Stimulated activated CD4-positive, alpha-beta T cell treated with anti-CD3 and anti-CD28 coated beads, TNF-alpha, amount 100 ng/mL, for 24 hours (primary cell): ENCODE results near the gene PTPN20.
"Not testable (repeated sequence)": the region's sequence is repeated elsewhere in the genome, so short reads cannot be mapped to it uniquely, and the experiment has no call there.

Experiments used
- DNase-seq, 3 experiments: peaks; one replicate each; pipeline ENCODE4 v3.0.0-alpha.2; 2020; ENCODE audit warnings: low read depth in 3 of 3

The PTPN20 gene

DNA sequence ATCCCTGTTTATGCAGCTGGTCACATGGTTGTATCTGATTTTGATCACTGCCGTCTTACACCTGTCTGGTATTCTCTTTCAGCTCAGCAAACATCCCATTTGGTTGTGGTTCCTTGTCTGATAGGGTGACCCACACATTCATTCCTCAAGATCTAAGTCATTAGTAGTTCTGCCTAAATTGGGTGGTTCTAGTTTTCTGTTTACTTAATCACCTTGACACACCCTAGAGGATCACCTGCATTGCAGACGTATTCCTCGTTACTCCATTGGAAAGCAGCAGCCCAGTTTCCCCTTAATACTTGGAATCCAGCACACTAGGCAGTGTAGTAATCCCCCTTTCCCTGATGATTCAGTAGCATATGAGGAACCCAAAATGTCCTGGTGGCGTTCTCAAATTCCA is 41.3 kb downstream of the PTPN20 start:
- DNase-seq: not testable (repeated sequence)

DNA sequence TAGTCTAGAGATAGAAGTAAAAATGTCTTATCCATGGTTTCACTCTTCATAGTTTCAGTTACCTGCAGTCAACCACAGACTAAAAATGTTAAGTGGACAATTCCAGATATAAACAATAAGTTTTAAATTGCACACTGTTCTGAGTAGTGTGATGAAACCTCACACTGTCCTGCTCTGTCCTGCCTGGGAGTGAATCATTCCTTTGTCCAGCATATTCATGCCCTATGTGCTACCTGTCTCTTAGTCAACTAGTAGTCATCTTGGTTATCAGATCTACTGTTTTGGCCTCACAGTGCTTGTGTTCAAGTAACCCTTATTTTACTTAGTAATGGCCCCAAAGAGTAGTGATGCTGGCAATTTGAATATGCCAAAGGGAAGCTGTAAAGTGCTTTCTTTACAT is 49.5 kb downstream of the PTPN20 start:
- not testable (repeated sequence) for DNase-seq

DNA sequence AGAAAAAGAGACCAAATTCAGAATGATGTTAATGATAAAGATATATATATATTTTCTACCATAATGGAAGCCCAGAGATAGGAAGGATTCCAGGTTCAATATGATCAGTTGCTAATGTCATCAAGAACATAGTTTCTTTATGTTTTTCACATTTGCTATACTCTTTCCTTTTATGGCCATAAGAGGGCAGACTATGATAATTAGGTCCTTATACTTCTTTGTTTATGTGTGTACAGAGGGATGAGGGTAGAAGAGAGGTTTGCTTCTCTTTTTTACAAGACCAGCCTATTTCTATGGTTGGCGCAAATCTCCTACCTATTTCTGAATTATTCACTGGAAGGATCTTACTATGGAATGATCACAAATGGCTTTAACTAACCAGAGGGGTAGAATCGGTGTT is 52.1 kb downstream of the PTPN20 start:
- DNase-seq: not testable (repeated sequence)

DNA sequence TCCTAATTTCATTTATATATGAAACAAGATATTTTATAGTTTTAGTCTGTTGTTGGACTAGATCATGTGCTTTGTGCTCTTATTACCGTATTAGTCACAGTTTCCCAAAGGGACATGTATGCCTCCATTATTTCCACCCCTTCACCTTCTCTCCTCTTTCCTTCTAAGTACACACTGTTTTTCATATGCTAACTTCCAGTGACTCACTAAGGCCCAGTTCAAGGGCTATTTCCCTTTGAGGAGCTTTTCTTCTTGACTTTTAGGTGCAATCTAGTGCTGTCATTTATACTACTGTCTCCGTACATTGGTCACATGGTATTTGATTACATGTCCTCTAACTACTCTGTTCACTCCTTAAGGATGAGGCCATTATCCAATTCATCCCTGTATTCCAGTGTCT is 55.8 kb downstream of the PTPN20 start:
- not testable (repeated sequence) for DNase-seq

DNA sequence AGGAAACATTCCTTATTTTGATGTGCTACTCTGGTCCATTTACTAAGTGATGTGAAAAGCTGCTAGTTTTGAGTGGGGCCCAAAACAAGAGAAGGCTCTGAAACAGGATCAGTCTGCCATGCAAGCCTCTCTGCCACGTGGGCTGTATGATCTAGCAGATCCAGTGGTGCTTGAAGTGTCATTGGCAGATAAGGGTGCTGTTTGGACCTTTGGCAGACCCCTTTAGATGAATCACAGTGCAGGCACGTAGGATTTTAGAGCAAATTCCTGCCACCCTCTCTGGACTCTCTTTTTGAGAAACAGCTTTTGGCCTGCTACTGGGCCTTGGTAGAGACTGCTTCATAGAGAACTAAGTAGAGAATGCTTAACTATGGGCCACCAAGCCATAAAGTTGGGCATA is 69.0 kb downstream of the PTPN20 start:
- DNase-seq: not testable (repeated sequence)

DNA sequence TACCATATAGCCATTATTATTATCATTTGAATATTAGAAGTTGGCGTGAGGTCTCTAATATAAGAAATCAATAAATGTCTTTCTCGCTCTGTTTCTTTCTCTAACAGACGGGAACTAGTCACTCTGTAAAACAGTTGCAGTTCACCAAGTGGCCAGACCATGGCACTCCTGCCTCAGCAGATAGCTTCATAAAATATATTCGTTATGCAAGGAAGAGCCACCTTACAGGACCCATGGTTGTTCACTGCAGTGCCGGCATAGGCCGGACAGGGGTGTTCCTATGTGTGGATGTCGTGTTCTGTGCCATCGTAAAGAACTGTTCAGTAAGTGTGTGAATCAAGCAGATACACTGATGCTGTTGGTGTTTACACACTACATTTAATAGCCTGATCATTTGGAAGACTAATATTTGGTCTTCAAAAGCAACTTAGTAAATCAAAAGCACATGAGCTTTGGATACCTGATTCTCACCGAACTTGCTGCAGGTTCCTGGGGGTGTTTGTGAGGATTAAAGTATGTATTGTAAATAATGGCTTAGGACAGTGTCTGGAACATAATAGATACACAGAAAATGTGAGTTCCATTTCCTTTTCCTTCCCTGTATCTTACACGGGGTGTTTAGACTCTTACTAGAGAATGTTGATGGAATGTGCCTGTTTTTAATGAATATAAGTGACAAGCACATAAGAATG is 76.2 kb downstream of the PTPN20 start:
- DNase-seq: not testable (repeated sequence)

- DNase-seq: no peak
Measured at GRCh38 chr10:46992803-46993561, 81.8 kb downstream of the PTPN20 start.

- DNase-seq: no peak
Measured at GRCh38 chr10:46995234-46995633, 84.0 kb downstream of the PTPN20 start.

DNA sequence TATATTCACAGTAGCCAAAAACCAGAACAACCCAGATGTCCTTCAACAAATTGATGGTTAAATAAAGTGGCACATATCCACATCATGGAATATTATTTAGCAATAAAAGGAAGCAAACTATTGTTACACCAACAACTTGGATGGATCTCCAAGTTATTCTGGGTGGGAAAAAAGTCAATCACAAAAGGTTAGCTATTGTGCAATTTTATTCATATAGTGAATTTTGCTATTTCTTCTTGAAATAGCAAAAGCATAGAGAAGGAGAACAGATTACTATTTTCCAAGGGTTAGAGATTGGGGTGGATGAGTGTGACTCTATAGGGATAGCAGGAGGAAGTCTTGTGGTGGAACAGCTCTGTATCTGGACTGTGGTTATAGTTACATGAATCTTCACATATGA is 87.0 kb downstream of the PTPN20 start:
- DNase-seq: no peak

- no peak for DNase-seq
Measured at GRCh38 chr10:46998595-46998994, 87.4 kb downstream of the PTPN20 start.

GRCh38 chr10:46999217-46999616 is 88.0 kb downstream of the PTPN20 start:
- DNase-seq: no peak

DNA sequence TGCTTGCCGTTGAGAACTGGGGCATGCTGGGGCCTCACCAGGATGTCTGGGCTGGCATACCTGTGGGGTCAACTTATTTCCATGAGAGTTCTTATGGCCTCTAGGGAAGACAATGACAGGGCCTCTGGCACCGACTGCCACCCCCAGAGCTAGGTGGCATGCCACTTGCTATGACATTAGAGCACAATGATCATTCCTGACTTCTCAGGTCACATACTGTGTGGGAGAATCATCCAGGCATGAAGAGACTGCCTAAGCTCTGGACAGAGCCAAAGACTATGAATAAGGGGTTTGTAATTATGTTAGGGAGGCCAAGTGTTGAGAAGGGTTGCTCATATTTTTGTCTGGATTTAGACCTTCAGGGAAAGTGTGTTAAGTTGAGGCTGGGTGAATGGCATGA is 97.5 kb downstream of the PTPN20 start:
- DNase-seq: no peak

DNA sequence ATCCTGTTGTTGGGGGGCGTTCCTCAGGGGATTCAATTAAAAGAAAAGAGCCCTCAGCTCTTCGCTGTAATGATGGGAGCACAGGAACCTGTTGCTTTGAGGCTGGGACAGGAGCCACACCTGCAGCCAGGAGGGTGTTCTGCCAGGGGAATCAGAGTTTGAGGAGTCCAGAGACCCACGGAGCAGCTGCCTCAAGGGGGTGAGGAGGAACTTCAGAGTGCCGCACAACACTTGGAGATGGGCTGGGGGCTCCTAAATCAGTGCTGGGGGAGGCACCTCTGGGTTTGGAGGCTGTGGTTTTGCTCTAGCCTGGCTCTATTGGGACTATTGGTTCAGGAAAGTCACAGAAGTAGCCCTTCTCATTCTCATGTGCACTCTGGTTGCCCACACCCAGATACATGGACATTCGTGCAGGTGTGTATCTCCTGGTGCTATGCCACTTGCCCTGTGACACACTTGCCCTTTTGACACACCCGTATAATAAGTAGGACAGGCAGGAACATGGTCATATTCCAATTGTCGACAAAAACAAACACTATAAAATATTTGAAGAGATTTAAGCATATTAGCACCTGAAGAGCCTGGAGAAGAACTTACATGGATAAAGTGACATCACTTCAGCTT is 98.1 kb downstream of the PTPN20 start:
- DNase-seq: no peak

- DNase-seq: no peak
Measured at GRCh38 chr10:47010036-47010435, 98.8 kb downstream of the PTPN20 start.

GRCh38 chr10:47012214-47012613 is 101.0 kb downstream of the PTPN20 start:
- no peak for DNase-seq

DNA sequence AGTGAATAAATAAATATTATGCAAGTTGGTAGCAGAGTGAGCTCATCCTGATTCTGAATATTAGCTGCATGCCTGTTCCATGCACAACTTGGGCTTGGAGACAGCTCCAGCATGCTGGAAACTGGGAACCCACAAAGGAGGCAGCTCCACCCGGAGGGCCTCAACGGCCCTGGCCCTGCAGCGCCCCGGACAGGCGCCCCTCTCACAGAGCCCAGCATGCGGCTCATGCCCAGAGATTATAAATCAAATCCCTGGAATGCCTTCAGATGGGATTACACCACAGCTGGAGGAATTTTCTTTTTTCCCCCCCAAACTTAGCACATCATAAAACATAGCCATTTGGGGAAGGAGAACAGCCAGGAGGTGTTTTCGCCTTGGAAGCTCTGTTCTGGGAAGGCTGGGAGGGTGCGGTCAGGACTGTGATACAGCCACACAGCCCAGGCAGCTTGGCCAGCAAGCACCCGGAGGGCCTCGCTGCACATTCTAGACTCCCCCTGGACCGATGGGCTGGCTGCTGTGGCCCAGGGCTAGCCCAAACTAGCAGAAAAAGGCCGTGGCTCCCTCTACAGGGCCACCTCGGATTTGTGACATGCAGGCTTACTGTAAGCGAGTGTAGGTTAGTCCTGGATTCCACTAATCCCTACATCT is 102.4 kb downstream of the PTPN20 start:
- DNase-seq: no peak

DNA sequence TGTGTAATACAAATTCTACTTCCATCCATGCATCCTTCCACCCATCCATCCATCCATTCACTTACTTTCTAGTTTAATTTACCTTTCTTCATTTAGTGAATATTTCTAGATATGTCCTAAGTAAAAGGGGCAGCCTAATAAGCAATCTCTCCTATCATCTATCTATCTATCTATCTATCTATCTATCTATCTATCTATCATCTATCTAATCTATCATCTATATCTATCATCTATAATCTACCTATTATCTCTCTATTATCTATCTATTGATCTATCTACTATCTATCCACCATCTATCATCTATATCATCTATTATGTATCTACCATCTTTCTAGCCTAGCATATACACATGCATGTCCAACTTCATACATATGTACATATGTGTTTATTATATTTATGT is 104.2 kb downstream of the PTPN20 start:
- DNase-seq: no peak

- no peak for DNase-seq
Measured at GRCh38 chr10:47016564-47016963, 105.3 kb downstream of the PTPN20 start.

GRCh38 chr10:47018026-47018735 is 107.0 kb downstream of the PTPN20 start:
- DNase-seq: no peak

DNA sequence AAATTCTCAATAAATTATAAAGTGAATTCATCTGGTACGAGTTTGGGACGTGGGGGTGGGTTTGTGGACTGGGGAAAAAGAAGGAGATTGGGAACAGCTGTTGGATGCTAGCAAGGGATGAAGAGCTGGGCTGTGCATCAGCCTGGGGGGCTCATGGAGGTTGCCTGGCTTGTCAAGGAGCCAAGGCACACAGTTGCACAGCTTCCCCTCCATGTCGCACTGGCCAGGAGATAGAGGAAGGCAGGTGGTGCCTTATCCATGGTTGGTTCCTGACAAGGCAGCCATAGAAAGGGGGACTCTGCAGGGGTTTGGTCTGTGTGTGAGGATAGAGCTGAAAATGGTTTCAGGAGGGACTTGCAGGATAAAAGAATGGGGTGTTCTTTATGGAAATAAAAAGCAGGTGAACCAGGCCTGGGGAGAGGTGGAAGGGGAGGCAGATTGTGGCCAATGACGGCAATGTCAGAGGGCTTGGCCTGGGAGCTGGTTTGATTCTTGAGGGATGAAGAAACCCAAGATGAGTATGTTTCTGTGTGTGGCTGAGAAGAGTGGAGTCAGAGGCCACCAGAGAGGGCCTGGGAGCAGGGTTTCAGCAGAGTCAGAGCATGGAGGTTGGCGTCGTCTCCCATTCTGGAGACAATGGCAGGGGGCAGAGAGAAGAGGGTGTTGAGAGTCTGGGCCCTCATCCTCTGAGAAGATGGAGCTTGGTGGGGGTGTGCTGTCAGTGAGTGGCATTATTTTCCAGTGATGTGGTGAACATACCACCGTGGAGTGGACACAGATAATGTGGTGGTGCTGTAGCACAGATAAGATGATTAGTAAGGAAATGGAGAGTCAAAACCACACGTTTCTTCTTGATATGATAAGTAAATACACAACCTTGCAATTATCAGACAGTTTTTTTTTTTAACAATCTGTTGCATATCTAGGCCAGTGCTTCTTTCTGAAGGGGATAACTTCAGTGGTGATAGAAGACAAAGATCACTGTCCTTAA is 108.2 kb downstream of the PTPN20 start:
- DNase-seq: no peak

DNA sequence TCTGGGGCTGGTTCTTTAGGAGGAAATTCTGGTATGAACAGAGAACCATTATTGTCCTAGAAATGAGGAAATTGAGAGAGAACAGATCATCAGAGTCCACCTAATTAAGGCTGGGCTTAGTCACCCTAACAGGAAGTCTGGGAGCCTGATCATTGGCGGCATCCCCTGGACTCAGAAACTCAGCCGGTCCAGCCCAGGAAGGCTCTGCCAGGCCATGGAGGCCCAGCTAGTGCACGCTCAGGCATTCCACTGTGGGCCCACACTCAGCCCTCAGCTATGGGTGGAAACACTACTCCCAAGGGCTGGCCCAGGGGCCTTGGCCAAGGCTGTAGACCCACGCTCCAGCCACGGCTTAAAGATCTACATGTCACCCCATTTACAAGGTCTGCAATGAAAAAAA is 109.2 kb downstream of the PTPN20 start:
- no peak for DNase-seq
